GM21367 (cell line): ENCODE measurements around the gene ATP11A.
"Not testable (repeated sequence)": the region's sequence is repeated elsewhere in the genome, so short reads cannot be mapped to it uniquely, and the experiment has no call there.

Source experiments
- ATAC-seq: cut with Tn5 transposase; IDR thresholded peaks from one replicate; pipeline ENCODE4 v1.9.1; 2021; ENCODE audit not compliant: unreplicated experiment

Gene ATP11A

DNA sequence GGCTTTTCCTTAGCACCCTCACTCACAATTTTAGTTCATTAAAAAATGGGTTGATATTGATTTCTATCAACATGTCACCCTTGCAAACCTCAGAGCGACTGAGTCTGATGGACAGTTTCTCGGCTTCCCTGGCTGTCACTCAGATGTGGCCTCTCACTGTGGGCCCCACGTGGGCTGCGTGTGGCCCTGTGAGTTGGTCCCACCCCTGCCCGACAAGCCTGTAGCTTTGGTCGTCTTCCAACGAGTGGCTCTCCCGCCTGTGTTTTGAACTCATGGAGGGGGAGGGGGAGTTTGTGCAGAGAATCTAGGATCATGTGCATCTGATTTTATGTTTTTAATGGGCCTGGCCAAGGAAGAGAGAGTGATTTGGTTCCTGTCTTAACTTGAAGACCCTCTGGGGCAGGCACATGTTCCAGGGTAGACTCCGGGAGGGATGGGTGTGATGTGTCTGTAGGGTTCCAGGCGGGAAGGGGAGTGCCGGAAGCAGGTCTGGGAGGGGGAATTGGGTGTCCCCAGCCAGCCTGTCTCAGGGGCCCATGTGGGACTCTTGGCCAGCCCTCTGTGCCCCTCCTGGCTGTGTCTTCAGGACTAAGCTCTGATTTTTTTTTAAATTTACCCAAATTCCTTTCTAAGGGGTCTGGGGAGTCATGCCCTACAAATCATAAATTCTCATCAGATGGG, 18.9 kb downstream of the ATP11A start:
- no peak for ATAC-seq

DNA sequence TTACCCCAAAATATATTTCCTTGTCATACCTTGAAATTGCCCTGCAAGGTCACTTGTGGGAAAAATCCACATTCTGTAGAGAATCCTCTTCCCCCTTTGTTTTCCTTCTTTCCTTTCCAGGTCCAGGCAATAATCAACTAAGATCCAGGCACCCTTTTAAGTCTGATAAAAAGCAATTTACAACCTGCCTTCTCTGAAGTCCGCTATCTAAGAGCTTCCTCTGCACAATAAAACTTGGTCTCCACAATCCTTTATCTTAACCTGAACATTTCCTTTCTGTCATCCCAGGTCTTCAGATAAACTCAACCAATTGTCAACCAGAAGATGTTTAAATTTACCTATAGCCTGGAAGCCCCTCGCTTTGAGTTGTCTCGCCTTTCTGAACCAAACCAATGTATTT, 19.5 kb downstream of the ATP11A start:
- not testable (repeated sequence) for ATAC-seq

DNA sequence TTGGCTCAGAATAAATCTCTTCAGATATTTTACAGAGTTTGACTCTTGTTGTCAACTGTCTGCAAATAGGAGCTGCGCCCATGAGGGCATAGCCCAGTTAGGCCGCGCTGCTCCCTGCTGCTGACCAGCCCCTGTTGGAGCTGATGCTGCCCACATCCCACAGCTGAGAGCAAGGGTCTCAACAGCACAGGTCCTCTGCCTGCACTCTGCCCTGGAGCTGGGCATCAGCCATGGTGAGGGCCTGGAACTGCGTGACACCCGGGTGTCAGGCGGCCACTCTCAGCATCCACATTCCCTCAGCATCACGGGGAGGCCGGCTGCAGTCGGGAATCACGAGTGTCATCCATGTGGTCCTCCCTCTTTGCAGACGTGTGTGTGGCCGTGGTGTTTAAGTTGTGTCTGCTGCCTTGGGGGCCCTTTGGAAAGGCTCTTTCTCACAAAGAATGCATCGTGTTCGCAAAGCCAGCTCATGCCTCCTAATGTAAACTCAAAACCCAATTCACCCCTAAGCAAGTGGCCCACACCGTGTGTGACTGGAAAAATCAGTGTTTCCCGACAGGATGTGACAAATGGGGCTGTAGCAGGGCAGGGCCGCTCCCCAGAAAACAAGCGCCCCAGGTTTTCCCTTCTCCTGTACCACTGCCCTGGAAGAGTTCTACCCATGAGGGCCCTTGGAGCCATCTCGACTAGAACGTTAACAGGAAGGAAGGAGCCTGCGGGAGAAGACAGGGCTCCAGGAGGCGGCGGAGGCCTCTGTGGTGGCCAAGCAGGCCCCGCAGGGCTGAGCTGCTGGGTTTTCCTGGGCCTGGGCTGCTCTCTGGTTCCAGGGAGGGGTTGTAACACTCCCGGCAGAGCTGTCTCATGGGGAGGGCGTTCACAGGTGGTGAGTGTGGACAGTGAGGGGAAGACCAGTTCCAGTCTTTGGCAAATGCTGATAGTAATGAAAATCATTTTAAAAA, 20.3 kb downstream of the ATP11A start:
- no peak for ATAC-seq

DNA sequence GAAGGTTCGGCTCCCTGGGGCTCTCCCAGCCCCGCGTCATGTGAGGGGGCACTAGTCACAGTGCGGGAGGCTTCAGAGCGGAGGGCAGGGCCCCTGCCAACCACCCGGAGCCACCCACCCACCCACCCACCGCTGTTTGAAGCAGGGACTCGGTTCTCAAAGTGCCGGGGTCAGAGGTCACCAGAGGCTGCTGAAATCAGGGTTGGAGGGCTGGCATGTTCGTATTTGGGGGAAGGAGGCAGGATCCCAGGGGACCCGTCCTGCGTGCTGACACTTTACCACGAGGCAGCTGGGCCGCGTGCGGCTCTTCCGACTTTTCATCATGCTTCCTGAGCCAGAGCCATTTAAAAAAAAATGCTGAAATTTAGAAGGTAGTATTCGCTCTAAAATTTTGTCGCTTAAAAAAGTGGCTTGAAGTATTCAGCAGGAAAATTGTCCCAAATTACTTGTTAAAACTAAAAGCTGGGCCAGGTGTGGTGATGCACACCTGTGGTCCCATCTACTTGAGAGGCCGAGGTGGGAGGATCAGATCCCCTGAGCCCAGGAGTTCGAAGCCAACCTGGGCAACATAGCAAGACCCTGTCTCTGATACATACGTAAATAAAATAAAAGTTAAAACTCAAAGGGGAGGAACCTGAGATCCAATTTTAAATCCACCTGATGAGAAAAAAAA, 21.2 kb downstream of the ATP11A start:
- ATAC-seq = no peak

DNA sequence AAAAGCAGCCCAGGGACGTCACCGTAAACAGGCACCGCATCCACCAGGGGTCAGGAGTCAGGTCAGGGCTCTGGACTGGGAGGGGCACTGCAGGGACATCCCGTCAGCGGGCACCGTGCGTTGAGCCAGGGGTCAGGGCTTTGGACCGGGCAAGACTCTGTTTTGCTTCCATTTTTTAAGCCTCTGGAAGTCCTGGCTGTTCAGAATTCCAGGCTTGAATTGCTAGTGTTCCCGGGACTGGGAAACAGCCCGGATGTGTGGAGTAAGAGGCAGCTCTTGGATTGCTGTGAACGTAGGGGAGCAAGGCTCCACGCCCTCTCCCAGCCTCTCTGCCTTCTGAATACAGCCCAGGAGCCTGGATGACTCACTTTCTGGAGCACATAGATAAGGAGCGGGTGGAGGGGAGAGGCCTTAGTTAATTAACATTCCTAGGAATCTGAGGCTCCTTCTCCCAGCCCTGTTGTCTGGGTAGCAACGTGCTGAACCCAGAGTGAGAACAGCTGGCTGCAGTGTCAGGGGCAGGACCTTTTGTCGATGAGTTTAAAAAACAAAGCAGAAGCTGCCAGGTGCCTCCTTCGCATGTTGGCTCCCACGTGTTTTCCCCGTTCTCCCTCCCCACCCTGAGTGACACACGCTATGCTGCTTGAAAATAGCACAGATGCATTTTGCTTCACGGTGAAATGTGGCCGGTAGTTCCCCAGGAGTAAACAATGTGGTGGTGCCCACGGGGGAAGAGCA, 21.9 kb downstream of the ATP11A start:
- no peak for ATAC-seq

DNA sequence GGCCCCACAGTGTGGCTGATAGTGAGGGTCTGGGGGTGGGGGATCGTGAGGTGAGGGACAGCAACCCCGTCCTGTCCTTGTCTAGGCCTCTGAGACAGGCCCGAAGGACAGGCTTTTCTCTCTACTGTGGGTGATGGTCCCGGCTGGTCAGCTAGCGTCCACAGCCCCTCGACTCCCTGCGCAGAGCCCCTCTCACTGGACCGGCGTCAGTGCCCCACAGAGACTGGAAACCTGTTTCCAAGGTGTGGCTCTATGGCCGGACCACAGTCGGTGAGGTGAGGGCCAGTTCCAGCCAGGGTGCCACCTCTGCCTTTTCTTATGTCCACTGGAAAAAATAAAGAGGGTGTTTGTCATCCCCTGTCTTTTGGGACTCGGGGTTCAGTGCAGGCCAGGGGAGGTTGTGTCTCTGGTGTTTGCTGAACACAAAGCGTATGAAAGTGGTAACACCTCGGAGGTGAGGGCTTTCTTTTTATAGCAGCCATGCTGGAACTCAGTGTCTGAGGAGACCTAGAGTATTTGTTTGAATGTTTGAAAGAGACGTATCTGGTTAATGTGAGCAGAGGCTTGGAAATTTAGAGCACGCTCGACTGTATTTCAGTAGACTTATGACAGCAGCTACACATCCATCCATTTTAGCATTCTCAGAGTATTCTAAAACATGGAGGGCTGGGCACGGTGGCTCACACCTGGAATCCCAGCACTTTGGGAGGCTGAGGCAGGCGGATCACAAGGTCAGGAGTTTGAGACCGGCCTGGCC, 22.8 kb downstream of the ATP11A start:
- no peak for ATAC-seq

DNA sequence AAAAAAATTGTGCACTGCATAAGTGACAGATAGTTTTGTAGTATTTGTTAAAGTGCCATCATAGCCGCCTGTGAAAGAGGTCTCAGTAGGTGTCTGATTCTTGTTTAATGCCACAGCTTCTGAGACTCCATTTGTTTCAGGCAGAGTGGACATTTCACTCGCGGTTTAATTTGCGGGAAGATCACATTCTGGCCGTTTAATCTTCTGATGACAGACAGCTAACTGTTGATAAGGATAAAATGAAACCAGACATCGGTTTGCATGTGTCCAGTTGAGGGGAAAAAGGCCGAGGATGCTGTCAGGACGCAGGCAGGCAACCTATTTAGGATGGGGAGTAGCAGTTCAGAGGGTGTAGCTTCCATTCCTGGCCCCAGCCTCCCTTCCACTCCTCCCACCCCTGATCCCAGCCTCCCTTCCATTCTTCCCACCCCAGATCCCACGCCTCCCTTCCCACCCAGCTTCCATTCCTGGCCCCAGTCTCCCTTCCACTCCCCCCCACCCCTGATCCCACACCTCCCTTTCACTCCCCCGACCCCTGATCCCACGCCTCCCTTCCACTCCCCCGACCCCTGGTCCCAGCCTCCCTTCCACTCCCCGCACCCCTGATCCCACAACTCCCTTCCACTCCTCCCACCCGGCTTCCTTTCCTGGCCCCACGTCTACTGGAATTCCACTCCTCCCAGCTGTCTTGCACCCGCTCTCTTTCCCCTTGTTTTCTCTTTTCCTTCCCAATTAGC, 23.8 kb downstream of the ATP11A start:
- no peak for ATAC-seq

DNA sequence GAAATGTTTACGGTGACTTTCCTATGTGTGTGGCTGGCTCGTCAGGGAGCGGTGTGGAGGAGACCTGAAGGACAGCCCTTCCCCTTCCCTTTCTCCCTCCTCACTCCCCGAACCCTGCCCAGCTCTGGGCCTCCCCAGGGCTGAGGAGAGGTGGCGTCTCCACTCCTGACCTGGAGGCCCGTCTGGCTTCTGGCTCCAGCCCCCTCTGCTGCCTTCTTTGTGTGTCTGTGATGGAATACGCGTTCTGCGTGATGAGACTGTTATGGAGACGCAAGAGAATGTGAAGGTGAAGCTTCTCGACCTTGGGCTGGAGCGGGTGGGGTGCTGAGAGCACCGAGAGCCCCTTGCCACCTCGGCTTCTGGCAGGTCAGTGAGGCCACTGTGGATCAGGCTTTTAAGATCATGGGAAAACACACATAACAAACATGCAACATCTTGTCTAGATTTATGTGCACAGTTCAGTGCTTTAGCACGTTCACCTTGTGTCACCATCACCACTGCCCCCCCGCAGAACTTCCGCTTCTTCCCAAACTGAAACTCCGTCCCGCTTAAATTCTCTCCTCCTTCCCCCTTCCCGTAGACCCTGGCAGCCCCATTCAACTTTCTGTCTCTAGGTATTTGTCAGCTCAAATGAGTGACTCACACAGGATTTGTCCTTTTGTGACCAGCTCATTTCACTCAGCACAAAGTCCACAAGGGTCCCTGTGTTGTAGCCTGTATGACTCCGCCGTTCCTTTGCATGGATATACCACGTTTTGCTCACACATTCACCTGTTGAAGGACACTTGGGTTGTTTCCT, 24.7 kb downstream of the ATP11A start:
- no peak for ATAC-seq

DNA sequence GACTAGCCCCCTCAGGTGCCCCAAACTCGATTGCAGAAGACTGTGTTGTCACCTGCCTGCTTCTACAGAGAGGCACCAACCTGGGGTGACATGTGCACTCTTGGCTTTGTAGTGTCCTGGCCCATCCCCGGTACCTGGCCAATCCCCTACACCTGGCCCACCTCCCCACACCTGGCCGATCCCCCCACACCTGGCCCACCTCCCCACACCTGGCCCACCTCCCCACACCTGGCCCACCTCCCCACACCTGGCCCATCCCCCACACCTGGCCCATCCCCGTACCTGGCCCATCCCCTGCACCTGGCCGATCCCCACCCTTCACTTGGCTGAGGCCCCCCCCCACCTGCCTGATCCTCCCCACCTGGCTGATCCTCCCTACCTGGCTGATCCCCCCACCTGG, 25.4 kb downstream of the ATP11A start:
- ATAC-seq = no peak

DNA sequence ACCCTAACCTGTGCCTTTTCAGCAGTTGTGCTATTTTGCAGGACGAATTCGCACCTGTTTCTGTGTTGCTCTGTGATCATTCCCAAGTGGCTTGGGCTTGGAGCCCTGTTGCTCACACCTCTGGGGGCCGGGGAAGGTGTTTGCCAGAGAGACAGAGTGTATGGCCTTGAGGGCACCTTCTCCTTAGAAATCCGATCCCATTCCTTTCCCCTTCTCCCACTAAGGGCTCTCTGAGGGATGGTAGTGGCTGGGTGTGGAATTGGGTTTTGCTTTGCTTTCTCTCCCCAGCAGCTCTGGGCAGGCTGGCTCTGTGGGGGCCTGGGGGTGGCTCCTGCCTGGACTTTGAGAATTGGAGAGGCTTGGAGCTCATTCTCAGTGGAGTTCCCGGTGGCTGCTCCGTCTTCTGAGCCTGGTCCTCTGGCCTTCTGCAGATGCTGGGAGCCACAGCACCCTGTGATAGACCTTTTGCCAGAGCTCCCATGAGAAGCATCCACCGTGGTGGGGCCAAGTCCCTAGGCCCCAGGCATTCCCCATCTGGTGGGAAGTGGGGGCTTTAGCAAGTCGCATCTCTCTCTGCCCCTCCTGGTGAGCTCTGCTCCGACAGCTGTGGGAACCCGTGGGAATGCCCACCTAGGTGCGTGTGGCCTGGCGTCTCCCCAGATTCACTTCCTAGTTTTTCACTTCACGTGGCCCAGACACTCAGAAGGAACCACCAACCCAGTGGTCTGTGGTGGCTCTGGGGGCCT, 26.1 kb downstream of the ATP11A start:
- no peak for ATAC-seq

DNA sequence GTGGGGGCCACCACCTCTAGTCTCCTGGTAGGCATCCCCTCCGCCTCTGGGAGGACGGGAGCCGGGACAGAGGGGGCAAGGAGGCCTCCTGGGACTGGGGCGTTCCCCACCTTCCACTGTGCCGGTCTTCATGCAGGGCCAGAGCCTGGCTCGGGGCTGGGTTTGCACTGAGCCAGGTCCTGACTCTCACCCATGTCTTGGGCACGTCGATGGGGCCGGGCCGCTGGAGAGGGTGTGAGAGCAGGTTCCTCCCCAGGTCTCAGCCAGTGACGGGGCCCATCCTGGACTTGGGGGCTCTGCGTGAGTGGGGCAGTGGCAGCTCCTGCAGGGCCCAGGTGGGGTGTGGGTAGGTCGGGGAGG, 26.6 kb downstream of the ATP11A start:
- no peak for ATAC-seq

DNA sequence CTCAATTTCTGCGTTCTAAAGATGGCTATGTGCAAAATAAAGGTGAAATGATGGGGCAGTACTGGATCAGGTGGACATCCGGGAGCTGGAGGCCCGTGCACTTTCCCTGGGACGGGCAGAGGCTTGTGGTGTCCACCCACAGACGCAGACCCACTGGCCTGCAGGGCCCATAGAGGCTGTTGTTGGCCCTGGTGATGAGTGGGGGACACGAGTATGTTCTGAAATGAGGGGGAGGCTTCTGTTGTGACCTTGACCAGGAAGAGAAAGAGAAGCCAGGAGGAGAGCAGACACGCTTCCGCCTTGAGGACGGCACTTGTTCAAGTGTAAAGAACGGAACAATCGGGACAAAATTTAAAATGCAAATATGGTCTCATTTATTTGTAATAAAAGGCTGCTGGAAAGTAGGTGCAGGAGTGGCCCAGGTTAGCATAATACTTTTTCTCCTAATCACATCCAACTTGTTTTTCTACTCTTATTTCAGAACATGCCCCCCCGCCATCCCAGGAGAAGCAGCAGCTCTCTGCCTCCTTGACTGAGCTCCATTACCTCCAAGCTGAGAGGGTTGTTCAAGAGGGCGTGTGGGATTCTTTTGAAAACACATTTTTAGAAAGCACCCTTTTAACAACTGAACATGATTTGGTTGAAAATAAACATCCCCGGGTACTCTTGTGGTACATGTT, 27.1 kb downstream of the ATP11A start:
- ATAC-seq = no peak

DNA sequence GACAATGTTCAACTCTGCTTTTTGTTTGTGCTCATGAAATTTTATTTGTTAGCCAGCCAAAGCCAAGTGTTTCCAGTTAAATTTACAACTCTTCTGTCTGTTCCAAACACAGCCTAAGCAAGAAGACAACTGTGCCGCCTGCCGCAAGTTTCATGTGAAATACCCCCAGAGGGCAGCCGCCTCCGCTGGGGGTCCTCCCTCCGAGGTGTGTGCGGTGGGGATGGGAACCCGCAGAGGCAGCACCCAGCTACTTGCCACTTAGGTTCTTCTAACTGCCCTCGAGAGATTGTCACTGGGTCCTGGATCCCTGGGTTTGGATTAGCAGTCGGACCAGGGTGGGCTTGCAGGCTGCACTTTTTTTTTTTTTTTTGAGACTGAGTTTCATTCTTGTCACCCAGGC, 28.5 kb downstream of the ATP11A start:
- no peak for ATAC-seq

DNA sequence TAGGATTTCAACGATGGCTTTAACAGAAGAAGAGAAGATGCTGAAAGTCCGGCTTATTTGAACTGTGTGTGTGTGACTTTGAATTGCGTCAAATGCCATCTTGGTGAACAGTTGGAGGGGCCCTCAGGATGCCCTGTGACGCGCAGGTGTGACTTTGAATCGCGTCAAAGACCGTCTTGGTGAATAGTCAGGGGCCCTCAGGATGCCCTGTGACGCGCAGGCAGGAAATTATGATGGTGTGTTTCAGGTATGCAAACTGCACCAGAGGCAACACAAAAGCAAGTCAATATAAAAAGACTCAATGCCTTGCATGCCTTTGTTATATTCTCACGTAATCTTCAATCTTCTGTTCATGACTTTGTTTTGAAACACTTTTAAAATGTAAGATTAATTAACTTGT, 29.2 kb downstream of the ATP11A start:
- ATAC-seq = no peak

DNA sequence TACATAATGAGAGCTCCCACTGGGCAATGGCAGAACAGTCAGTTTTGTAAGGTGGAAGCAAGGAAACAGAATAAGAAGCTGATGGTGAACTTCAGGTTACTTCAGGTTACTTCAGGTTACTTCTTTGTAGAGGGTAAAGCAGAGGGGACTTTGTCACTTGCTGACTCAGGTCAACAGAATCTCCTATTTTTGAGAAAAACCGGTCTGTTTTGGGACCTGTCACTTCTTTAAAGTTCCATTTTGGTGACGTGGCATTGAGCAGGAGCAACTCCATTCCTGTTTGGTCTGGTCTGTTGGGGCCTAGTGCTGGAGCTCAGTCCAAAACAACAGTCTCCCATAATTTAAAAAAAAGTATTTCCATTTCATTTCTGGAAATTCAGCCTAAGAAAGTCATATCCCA, 29.7 kb downstream of the ATP11A start:
- ATAC-seq = no peak

DNA sequence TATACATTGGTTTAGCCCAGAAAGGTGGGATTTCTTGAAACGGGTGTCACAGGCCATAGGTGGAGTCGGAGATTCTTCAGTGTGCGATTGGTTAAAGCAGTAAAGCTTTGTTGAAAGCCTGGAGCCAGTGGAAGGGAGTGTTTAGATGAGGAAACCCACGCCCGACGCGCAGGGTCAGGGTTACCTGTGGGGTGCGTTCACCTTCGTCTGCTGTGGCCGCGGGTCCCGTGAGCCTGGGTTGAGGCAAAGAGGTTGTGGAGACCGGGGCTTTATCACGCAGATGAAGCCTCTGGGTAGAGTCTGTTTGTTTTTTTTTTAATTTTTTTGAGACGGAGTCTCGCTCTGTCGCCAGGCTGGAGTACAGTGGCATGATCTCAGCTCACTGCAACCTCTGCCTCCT, 30.4 kb downstream of the ATP11A start:
- no peak for ATAC-seq

DNA sequence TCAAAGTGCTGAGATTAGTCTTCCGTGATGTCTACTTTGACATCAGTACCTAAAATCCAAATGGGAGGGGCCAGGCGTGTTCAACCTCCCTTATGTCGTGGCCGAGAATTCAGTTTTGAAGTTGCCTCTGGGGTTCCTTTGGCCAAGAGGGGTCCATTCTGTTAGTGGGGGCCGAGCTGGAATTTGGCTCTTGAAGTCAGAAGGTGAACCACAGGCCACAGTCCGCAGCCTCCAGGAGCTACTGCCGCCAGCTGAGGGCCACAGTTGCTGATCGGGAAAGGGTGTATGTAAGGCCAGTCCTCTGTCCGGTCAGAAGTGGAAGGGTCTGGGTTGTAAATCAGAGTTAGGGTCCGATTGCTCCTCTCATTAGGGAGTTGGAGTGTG, 31.0 kb downstream of the ATP11A start:
- no peak for ATAC-seq
